ENCODE results near the gene AADACL2.
"Not testable (repeated sequence)": the region's sequence is repeated elsewhere in the genome, so short reads cannot be mapped to it uniquely, and the experiment has no call there.

The AADACL2 gene

DNA sequence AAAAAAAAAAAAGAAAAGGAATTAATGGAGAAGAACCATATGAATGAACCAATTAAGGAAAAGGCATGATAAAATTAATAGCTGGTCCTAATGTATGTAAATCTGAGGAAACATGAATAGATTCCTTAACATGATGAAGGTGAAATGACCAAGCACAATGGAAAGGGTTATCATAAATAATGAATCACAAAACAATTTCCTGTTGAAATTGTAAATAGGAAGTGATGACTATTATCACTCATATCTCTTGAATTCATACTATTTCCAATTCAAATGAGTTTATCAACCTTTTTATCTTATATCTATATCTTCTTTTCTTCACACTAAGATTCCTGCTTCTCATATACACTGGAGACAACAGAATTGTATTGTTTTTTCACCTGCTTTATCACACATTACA, 32.0 kb downstream of the AADACL2 start:
- DNase-seq (ENCODE audit: low spot score) = no peak

DNA sequence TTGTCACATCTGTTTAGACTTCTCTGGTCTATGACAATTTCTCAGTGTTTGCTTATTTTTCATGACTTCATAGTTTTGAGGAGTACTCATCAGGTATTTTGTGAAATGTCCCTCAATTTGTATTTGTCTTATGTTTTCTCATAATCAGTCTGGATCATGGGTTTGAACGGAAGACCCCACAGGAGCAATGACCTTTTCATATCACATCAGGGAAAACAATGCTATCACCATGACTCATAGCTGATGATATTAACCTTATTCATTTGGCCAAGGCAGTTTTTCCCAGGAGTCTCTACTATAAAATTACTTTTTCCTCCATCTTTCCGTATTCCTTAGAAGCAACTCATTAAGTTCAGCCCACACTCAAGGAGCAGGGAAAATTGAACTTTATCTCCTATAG, 32.7 kb downstream of the AADACL2 start:
- no peak for DNase-seq (ENCODE audit: low spot score)

GRCh38 chr3:151768393-151768930, 34.7 kb downstream of the AADACL2 start:
- no peak for DNase-seq (ENCODE audit: low spot score)

GRCh38 chr3:151769175-151769574, 35.4 kb downstream of the AADACL2 start:
- DNase-seq (ENCODE audit: low spot score) = no peak

- DNase-seq (ENCODE audit: low spot score) = no peak
Measured at GRCh38 chr3:151770956-151771355, 37.2 kb downstream of the AADACL2 start.

DNA sequence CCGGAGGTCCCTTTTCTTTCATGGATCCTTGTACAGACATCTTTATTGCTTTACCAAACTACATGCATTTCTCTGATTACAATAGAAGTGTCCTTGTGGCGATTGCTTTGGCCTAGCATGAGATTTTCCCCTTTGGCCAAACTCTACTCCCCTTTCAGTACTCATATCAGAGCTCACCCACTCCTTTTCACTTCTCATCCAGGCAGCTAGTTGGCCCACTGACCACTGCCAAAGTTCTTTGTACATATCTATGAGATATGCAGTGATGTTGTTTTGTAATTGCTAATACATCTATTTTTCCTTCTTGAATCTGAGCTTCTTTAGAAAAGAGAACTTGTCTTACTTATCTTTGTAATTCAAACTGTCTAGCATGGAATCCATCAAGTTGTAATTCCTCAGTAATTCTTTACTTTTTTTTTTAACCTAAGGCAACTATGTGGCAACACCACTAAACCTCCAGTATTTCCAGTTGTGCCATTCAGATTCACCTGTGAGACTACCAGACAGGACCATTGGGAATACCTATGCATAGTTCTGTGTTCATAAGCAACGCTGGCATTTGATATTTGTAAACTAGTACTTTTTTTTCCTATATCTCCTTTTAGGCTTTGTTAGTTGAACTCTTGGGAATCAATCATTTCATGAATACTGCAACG, 39.2 kb downstream of the AADACL2 start:
- DNase-seq (ENCODE audit: low spot score) = no peak

DNA sequence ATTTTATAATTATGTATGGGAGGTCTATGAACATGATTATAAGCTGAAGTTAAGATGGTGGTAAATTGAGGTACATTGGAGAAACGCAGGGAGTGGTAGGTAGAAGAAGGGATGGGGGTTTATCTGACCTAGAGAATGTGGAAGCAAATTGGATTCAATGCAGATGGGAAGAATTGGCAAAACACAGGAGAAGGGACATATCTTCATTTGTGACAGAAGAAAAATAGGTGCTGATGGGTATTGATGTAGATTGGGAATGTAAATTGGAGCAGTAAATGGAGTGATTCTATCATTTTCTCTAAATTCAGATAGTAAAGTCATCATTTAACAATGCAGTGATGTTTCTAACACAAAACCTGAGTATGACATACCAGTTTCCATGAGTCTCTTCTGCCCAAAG, 40.5 kb downstream of the AADACL2 start:
- DNase-seq (ENCODE audit: low spot score) = no peak

DNA sequence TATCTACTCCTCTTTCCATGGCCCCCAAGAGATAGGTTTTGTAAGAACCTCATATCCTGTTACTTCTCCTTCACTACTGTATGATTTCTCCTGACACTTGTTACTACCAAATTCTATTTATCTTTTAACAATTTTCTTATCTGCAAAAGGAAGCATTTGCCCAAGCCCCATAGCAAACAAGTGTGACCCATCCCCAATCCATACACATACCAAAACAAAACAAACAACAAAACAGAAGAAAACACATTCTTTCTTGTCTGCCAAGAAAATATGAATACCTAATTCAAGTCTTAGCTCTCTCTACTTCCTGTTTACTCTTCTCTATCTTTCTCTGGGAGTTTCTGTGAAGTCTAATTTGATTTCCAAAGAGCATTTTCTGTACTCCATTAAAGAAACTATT, 41.2 kb downstream of the AADACL2 start:
- DNase-seq (ENCODE audit: low spot score) = no peak

DNA sequence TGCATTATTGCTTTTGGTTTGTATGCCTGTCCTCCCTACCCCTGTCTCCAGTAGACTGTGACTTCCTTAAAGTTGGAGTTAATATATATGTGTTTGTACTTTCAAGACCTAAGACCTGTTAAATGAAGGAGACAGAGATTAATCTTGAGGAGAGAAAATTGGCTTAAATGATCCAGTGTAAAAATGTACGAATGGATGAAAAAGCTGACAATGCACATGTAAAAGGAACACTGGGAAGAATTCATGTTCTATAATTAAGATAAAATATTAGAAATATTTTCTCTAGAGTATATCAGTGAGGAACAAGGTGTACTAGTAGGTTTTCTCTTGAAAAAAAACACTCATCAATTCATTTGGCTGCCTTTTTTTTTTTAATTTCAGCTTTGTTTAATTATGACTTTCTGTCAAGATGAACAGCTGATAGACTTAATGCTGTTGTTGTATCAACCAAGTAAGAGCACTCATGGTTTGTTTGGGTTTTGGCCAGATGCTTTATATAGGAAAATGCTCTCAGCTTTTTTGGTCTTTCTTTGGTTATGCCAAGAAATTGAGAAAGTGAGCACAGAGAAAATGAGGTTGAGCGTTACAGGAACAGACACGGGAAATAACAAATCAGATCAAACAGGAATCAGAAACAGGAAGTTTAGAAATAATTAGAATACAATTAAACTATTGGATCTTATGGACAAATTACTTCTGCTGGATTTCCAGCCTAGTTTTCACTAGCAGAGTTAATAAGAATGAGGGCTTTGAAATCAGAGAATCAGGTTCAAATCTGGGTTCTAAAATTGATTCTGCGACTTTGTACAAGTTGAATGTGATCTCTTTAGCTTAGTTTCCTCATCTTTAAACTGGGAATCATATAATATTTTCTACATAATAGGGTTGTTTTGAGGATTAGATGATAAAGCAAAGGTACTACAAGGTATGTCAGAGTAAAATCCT, 41.9 kb downstream of the AADACL2 start:
- DNase-seq (ENCODE audit: low spot score) = no peak

GRCh38 chr3:151776259-151776740, 42.6 kb downstream of the AADACL2 start:
- no peak for DNase-seq (ENCODE audit: low spot score)

GRCh38 chr3:151777880-151778279, 44.2 kb downstream of the AADACL2 start:
- peak; percentile 92 for DNase-seq (ENCODE audit: low spot score)

- no peak for DNase-seq (ENCODE audit: low spot score)
Measured at GRCh38 chr3:151787626-151788025, 53.9 kb downstream of the AADACL2 start.

DNA sequence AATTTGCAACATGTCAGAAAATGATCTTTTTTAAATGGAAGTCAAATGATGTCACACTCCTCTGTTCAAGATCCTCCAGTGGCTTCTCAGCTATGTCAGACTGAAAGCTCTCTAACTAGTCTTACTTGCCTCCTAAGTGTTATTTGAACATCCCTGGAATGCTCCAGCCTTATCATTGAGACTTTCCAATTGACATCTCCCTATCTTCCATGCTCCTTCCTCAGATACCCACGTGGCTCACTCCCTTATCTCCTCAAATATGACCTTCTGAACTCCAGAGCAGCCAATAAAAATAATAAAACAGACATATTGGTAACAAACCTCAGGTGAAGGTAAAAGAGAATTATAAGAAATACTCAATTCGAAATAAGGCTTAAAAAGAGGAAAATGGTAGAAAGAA, 54.7 kb downstream of the AADACL2 start:
- no peak for DNase-seq (ENCODE audit: low spot score)

- no peak for DNase-seq (ENCODE audit: low spot score)
Measured at GRCh38 chr3:151789853-151790463, 56.2 kb downstream of the AADACL2 start.

GRCh38 chr3:151790763-151791162, 57.0 kb downstream of the AADACL2 start:
- not testable (repeated sequence) for DNase-seq (ENCODE audit: low spot score)

- no peak for DNase-seq (ENCODE audit: low spot score)
Measured at GRCh38 chr3:151792411-151792810, 58.7 kb downstream of the AADACL2 start.

- DNase-seq (ENCODE audit: low spot score) = no peak
Measured at GRCh38 chr3:151793636-151794035, 59.9 kb downstream of the AADACL2 start.

GRCh38 chr3:151794080-151794479, 60.4 kb downstream of the AADACL2 start:
- no peak for DNase-seq (ENCODE audit: low spot score)

DNA sequence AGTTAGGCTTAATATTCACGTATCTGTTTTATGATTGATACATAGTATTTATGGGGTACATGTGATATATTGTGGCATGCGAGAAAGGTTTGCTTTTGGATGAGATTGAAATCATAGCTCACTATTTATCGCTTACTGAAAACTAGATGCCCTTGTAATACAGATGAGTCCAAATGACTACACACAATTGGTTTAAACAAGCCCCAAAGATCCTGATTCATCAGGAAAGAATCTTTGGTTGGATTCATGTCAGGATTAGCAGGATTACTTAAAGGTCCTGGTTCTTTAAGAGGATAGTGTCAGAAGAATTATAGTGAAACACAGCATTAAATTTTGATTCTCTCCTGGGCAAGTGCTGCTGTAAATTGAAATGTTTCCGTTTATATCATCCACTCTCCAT, 61.5 kb downstream of the AADACL2 start:
- no peak for DNase-seq (ENCODE audit: low spot score)

GRCh38 chr3:151796105-151796680, 62.5 kb downstream of the AADACL2 start:
- DNase-seq (ENCODE audit: low spot score) = no peak

DNA sequence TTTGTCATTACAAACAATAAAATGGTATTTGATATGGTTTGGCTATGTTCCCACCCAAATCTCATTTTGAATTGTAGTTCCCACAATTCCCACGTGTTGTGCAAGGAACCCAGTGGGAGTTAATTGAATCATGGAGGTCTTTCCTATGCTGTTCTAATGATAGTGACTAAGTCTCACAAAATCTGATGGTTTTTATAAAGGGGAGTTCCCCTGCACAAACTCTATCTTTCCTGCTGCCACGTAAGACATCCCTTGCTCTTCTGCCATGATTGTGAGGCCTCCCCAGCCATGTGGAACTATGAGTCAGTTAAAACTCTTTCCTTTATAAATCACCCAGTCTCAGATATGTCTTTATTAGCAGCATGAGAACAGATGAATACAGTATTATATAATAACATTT, 64.7 kb downstream of the AADACL2 start:
- no peak for DNase-seq (ENCODE audit: low spot score)

DNA sequence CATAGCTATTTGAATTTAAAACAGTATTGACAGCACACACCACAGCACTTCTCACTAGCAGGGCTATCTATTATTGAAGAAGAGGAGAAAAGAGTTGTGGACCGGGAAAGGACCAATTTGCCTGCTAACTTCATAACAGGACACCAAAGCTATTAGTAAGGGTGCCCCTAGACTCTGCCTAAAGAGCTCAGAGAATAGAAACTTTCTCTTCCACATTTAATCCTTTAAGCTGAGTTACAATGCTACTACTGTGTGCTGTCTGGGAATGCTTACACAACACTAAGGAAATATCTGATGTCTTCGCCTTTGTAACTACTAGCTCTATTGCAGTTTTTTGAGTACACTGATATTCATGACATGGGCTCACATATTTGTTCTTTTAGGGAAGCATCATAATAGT, 66.7 kb downstream of the AADACL2 start:
- DNase-seq (ENCODE audit: low spot score) = no peak
